HG02642 (cell line): ENCODE data around the gene KCNG4.

ENCODE experiments used
- ATAC-seq: cut with Tn5 transposase; IDR thresholded peaks from one replicate; pipeline ENCODE4 v1.9.1; 2021; ENCODE audit warnings: mild to moderate bottlenecking; ENCODE audit not compliant: unreplicated experiment, poor library complexity

Gene KCNG4, protein sequence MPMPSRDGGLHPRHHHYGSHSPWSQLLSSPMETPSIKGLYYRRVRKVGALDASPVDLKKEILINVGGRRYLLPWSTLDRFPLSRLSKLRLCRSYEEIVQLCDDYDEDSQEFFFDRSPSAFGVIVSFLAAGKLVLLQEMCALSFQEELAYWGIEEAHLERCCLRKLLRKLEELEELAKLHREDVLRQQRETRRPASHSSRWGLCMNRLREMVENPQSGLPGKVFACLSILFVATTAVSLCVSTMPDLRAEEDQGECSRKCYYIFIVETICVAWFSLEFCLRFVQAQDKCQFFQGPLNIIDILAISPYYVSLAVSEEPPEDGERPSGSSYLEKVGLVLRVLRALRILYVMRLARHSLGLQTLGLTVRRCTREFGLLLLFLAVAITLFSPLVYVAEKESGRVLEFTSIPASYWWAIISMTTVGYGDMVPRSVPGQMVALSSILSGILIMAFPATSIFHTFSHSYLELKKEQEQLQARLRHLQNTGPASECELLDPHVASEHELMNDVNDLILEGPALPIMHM

DNA sequence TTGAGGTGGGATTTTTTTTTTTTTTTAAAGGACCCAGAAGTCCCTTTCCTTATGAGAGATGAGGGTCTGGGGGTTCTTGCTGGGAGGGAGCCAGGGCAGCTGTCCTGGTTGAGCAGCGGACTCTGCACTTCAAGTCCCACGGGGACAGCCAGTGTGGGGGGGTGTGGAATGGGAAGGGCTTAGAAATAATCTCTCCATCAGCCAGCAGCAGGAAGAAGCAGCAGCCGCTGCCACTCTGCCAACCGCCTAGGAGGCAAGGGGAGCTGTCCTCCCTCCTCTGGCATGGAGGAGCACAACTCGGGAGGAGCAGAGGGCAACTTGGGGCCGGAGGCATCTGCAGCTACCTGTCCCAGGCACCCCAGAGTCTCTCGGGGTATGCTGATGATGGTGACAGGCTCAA, at the start of gene KCNG4:
TSS of gene KCNG4 (minus strand) at position 104 of the 400 bp plus-strand sequence. CDS start 2,527 bp downstream, outside the sequence.
- no peak for ATAC-seq

DNA sequence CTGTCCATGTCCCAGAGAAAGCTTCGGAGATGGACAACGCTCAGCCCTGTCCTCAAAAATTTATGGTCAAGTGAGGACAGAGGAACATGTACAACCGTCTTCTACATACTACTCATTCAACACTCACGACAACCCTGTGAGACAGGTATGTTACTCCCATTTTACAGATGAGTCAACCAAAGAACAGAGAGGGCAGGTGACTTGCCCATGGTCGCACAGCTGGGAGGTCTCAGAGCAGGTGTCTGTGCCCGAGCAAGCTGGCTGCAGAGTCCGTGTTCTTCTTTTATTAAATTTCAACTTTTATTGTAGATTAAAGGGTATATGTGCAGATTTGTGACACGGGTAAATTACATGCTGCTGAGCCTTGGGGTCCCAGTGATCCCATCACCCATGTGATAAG, 49.1 kb upstream of the KCNG4 start:
- ATAC-seq, result no peak

DNA sequence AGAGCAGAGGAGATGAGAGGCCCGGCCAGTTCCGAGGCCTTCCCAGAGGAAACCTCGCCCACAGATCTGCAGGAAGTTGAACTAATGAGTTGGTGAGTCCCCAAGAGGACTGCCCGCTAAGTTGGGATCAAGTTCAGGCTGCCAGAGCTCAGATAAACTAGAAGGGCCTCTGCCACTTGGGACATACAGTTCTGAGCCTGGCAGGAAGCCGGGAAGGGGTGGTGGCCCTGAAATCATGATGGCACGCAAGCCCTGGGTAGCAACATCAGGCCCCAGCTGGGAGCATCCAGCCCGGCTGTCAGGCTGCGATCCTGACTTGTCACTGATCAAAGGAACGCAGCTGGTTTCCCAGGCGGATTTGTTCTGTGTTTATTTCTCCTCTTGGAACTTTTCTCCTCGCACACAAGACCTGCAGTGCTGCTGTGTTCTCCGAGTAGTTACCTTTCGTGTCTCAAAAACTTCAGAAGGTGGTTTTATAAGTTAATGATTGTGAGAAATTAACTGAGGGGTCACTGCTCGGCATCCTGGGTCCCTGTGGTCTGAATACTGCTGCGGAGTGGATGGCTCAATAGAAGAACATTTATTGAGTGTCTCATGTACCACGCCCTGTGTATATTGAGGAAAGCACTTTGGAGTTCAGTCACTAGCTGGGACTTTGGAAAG, 46.9 kb upstream of the KCNG4 start:
- ATAC-seq, result no peak

DNA sequence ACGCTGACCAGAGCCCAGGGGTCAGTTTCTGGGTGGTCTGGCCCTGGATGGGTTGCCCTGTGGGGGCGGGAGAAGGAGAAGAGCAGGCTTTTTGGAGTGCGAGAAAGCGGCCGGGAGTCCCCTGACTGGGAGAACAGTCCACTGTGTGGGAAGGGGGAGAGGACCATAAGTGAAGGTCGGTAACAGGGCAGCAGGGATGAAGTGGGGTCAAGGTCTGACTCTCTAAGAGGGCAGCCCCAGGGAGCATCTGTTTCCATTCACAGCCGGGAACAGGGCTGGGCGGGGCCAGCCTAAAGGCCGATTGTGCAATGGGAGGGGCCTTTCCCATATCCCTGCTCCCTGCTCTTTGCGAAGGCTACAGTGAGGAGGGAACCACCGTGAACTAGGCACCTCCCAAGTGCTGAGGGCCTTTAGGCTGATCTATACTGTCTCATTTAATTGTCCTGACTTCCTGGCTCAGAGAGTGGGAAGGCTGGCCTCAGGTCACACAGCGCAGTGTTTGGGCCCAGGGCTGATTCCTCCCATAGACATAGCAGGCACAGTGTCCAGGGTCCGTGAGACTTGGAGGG, 44.4 kb upstream of the KCNG4 start:
- no peak for ATAC-seq

DNA sequence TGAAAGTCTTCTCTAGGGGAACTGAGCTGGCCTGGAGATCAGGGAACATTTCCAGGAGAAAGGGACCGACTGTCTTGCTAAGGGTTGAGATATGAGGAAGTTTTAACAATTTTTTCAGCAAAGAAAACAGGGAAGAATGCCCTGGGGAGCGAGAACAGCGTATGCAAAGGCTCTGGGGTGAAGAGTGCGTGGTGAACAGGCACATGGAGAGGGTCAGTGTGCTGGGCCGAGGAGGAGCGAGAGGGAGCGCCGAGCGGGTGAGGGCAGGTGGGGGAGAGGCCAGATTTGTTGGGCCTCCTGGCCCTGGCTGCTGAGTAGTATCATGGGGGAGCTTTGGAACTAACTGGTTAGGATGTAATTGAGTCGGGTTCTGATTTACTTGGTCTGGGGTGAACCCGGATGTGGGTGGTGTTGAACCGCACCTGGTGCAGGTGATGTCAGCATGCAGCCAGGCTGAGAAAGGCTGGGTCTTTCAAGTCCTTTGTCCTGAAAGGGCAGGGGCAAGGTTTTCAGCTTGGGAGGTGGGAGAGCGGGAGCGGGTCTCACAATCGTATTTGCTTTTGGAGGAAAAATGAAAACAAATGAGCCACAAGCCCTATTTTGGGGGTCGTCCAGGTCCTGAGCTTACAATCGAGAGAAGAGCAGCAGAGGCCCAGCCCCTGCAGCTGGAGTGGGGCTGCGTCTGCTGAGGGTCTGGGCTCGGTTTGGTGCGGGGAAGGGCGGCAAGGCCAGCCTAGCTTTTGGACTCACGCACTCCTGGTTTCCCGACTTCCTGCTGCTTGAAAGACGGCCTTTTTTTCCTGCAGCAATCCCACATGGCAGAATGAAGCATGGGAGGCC, 43.7 kb upstream of the KCNG4 start:
- ATAC-seq, result no peak

DNA sequence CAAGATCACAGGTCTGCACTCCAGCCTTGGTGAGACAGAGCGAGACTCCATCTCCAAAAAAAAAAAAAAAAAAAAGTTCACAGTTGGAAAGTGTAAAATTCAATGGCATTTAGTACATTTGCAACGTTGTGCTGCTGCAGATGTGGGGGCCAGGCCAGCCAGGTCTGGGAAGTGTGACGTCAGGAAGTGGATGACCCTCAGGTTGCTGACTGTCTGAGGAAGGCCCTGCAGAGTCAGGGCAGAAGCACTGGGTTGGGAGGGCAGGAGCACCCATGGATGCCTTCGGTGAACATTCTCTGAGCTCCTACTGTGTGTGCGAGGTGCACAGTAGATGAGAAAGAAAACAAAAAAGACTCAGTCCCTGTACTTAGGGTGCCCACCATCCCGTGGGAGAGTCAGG, 42.7 kb upstream of the KCNG4 start:
- no peak for ATAC-seq

DNA sequence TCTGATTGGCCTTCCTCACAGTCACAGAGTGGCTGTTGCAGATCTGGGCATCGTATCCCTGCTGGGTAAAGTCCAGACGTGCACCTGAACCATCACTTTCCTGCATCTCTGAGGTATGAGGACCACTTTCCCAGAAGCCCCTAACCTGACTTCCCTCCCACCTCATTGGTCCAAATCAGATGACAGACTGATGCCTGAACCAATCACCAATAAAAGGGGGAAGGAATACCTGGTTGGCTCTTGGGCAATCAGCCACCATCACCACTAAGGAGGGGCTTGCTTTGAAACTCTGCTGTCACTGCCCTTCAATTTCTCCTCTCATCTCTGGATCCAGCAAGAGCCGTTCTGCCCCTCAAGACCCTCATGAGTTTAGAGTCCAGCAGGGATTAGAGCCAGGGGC, 41.3 kb upstream of the KCNG4 start:
- ATAC-seq, result no peak

DNA sequence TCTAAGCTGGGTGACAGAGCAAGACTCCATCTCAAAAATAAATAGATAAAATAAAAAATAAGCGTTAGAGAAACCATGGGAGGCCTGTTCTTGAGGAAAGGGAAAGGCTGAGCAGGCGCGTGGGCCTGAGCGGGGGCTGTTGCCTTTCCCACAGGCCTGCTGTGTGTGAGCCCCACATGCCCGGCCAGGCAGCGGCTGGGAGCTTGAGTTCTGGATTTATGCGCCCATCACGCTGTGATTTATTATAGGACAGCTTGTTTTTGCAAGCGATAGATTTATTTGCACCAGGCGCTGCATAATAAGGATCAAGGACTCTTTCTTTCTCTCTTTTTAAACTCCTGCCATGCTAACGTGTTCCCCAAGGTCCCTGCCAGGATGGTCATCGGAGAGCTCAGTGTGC, 40.1 kb upstream of the KCNG4 start:
- ATAC-seq, result no peak

DNA sequence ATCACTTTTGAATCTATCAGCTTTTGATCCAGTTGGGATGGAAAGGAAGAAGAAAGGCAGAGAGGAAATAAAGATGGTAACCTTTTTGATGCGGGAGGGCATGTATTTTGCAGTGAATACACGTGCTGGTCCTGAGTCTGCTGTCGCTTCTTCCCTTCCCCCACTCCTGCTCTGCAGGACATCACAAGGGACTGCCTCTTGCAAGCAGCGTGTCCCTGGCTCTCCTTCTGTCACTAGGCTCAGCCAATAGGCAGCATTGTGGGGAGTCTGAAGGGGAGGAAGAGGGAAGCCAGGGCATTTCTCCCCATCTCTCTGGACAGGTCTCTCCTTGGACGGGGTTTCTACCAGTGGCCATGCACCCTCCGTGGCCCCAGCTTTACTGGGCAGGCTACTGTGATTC, 39.2 kb upstream of the KCNG4 start:
- ATAC-seq, result no peak

DNA sequence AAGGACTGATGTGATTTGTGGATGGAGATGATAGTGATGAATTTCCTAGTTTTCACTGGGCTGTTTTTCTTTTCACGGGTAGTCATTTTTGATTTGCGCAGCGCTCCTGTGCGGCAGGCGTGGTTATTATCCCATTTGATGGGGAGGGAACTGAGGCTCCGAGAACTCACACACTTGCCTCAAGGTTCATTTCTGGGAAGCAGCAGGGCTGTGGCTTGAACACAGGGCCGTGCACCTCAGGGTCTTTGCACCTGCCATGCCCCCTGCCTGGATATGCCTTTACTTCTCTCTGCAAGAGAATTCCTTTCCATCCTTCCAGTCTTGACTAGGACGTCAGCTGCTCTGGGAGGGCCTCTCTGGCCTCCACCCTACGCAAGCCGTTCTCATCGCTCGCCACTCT, 38.5 kb upstream of the KCNG4 start:
- ATAC-seq, result no peak

DNA sequence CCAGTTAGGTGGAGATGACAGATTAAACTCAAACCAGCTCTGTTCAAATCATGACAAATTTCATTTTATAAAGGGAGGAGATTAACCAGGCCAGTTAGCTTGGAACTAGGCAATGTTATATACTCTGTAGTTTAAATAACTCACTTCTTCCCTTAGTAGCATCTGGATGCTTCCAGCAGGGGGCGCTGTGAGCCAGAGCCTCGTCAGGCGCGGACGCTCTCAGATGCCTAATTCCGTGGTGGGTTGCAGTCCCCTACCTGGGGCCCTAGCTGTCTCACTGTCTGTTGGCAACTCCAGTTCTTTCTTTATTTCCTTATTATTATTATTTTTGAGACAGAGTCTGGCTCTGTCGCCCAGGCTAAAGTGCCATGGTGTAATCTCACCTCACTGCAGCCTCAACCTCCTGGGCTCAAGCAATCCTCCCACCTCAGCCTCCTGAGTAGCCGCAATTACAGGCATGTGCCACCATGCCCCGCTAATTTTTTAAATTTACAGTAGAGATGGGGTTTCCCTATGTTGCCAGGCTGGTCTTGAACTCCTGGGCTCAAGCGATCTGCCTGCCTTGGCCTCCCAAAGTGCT, 37.5 kb upstream of the KCNG4 start:
- no peak for ATAC-seq

DNA sequence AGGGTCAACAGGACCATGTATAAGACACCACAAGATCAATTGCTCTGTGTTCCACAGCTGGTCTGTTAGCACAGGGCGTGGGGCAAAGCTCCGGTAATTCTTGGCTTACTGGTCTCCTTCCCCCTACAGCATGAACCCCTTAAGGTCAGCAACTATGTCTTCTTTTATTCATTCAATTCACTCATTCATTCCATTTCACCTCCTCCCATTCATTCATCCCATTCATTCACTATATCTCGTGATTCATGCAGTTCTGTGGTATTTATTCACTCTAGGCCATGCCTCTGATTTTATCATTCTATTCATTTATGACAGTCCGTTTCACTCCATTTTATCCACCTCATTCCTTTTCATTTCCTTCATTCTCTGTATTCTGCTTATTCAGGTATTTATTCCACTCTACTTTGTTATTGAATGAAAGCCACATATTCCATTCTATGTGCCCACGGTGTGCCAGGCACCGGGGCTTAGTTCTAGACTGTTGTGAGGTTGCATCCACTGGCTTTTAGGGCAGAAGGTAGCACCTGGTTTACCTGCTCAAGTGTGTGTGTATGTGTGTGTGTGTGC, 35.9 kb upstream of the KCNG4 start:
- ATAC-seq, result no peak

DNA sequence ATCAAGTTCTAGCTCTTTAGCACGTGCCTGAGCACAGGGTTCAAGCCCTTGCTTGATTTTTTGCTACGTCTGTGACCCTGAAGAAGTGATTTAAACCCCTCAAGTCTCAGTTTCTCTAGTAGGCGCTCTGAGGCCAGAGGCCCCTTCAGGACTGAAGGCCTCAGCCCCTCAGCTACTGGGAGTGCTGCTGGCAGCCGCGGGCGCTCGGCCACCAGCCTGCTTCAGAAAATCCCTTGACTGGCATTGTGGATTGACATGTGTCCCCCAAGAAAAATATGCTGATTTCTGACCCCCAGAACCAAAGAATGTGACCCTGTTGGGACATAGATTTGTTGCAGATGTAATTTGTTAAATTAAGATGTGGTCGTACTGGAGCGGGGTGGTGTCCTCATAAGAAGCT, 34.7 kb upstream of the KCNG4 start:
- no peak for ATAC-seq

DNA sequence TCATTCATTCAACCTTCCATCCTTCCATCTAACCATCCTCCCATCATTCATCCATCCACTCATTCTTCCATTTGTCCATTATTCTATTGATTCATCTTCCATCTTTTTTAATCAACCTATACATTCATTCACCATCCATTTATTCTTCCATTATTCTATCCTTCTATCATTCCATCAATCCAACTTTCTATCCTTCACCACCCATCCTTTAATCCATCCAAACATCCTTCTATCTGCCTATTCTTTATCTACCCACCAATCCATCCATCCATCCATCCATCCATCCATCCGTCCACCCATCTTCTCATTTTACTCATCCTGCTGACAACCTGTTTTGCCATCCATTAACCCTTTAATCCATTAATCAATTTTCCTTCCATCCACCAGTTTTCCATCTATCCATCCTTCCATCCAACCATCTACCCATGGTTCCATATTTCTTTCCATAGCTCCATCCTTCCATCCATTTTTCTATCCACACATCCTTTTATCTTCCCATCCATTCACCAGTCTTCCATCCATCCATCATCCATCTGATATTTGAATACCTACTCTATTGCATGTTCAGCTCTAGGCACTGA, 33.0 kb upstream of the KCNG4 start:
- ATAC-seq, result no peak

DNA sequence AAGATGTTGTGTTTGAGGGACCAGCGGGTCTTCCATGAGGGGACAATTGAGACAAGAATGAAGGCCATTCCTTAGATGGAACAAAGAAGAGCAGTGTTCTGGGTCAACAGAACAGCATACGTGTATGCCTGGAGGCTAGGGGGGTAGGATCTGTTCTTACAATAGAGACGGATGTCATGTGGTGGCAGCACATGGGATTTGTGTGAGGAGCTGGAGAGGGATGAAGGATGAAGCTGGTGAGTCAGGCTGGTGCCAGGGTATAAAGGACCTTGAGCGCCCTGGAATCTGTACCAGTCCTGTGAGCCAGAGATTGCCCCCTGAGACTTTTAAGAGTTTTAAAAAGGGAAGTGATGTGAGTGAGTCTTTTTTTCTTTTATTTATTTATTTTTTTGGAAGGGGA, 32.1 kb upstream of the KCNG4 start:
- ATAC-seq, result no peak

DNA sequence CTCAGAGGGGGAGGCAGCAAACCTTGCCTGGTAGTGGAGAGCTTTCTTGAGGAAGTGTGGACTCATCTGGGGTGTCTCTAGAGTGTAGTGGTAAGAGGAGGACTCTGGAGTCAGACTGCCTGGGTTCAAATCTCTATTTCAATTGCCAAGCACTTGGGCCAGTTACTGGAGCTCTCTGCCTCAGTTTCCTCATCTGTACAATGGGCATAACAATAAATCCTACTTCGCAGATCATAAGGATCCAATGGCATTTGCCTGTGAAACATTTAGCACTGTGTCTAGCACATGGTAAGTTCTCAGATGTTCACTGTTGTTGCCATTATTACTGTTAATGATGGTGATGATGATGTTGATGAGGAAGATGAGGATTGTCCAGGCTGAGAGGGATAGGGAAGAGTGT, 31.2 kb upstream of the KCNG4 start:
- no peak for ATAC-seq

DNA sequence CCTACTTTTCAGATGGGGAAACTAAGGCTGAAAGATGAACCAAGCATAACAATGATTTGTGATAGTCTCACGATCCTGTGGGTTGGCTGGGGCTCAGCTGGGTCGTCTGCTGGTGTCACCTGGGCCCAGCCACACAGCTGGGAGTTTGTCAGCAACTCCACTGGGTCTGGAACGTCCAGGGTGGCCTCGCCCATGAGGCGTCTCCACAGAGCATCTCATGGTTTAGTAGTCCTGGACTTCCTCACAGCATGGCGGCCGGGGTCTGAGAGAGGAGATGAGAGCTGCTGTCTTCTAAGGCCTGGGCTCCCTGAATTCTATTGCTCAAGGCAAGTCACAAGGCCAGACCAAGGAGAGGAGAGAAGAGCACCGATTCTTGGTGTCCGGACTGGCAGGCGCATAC, 30.7 kb upstream of the KCNG4 start:
- ATAC-seq, result no peak

DNA sequence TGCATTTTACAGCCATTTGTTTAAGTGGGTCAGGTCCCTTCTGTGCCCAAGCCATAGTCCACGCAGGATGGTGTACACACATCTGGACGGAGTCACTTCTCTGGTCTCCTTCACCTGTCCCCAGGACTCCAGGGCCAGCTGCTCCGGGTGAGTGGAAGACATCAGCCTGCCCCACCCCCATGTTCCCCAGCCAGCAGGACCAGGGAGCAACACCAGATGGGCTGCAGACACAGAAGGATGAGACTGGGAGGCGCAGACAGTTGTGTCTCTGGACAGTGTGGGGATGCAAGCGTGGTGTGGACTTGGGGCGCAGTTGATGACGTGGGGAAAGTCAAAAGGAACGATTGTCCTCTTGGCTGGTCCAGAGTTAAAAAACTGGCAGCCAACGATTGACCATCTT, 30.3 kb upstream of the KCNG4 start:
- no peak for ATAC-seq

DNA sequence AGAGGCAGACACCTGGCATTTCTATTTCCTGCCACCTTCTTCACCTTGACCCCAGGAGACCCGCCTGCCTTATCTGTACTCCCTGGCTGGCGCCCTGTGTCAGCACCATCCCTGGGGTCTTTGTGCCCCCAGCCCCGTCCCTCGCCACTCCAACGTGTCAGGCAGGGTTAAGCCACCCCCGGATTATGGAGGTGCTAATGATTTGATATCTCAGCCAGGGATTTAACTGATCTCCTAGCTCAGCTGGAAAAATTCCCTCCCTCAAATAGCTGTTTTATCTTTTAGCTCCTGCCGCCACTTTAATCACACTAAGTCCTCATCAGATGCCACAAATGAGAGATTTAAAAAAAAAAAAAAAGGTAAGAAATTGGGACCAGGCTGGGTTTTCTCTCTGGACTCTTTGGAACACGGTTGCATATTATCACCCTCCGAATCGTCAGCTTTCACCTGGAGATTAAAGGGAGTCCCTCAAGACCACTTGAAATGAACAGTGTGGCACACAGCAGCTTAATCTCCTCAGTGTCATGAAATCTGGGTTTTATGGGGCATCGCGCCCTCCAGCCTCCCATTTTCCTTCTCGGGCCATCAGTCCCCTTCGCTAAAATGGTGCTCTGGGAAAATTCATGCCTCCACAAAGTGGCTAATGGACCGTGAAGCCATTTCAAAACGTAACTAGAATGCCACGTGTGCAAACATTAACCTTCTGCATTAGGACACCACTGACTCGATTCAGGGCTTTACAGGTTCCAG, 28.7 kb upstream of the KCNG4 start:
- no peak for ATAC-seq
